Measurements from ENCODE around the gene NCMAP.

The NCMAP gene

DNA sequence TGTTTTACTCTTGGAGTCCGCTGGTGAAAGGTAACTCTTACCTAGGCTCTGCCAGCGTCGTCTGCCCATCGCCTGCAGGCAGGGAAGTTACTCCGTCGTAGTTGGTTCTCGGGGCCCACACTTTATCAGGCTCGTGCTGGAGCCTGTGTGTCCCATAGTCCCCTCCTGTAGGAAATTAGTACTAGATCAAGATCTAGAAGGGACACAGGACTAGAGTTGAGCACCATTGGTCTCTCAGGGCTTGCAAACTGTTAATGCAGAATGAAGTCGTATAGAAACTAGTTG is 88.2 kb downstream of the NCMAP start:
- intact Hi-C loops (cut with DNase I) = loop anchor here (5.0 to 10.0 kb wide), 2 partner anchors 71 to 447 kb away; no protein-coding TSS in a partner anchor
- no peak for DNase-seq

GRCh38 chr1:24648919-24649318 is 93.0 kb downstream of the NCMAP start:
- intact Hi-C loops (cut with DNase I) = loop anchor here (10.0 kb wide), 1 partner anchor 66 kb away; no protein-coding TSS in a partner anchor

GRCh38 chr1:24652382-24652781 is 96.5 kb downstream of the NCMAP start:
- no peak for DNase-seq
- intact Hi-C loops (cut with DNase I) = no loop called here

More at GRCh38 chr1:24648919-24649318, 93.0 kb downstream of the NCMAP start:
- no peak for DNase-seq

DNA sequence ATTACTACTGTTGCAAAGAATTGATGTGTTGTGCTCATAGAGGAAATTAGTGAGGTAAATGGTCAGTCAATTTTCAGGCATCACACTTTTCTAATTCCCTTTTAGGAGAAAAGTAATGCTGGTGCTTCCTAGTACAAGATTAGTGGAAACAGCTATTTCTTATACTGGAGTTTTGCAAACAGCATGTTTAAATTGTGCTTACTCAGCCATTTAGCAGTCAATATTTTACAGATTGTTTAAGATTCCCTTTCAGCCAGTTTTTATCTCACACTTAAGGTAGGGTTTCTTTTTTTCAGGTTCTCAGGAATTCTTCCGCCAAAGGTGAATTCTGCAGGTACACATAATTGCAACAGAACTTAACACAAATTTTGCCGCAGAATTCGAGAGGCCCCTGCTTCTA is 98.1 kb downstream of the NCMAP start:
- intact Hi-C loops (cut with DNase I) = no loop called here
- DNase-seq = no peak

DNA sequence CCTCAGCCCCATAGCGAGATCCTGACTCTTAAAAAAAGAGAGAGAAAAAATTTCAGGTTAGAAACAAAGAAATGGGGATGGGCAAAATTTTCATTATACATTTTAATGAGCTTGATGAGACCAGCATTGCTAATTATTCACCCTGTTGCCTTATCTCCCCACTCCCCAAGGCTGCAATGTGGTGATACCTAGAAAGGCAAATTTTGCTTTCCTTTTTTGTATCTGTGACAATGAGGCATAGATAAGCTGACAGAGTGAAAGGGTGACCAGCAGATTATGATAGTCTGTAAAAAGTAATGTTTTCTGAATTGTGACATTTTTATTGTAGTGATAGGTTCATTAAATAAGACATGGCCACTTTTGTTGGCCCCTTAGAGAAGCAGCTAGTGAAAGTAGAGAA is 100.2 kb downstream of the NCMAP start:
- intact Hi-C loops (cut with DNase I) = no loop called here

GRCh38 chr1:24657781-24658180 is 101.9 kb downstream of the NCMAP start:
- intact Hi-C loops (cut with DNase I) = no loop called here

More for the DNA sequence above, 100.2 kb downstream of the NCMAP start:
- no peak for DNase-seq

More at GRCh38 chr1:24657781-24658180, 101.9 kb downstream of the NCMAP start:
- no peak for DNase-seq
